Smooth muscle cell (in vitro differentiated cells): ENCODE results near the gene KRTAP5-4. TPM values are rescaled to one million over a fixed set of nuclear protein-coding genes. Genes with fewer than 3 reads are reported as not detected.

Experiments
- DNase-seq: peaks from one replicate; lab custom pipeline; 2025; ENCODE audit not compliant: unreplicated experiment; lab: John Stamatoyannopoulos, UW
- H2AFZ ChIP-seq: fragments of 200-600 bp; sonication (generic); 2 replicates; pipeline ENCODE4 v1.6.0; 2016; ENCODE audit warnings: antibody characterized with exemption, low read depth, mild to moderate bottlenecking
- H3F3A ChIP-seq: fragments of 200-600 bp; sonication (generic); 2 replicates; pipeline ENCODE4 v1.6.0; 2017; ENCODE audit warnings: antibody characterized with exemption, low read depth
- H3K27ac ChIP-seq: fragments of 200-600 bp; sonication (generic); 2 replicates; pipeline ENCODE4 v1.5.1; 2016; ENCODE audit warnings: low read depth, mild to moderate bottlenecking
- H3K27me3 ChIP-seq: fragments of 200-600 bp; sonication (generic); 2 replicates; pipeline ENCODE4 v1.6.1; 2016; ENCODE audit warnings: low read depth, mild to moderate bottlenecking
- H3K36me3 ChIP-seq: fragments of 200-600 bp; sonication (generic); 2 replicates; pipeline ENCODE4 v1.5.1; 2016; ENCODE audit warnings: low read depth
- H3K4me1 ChIP-seq: fragments of 200-600 bp; sonication (generic); 2 replicates; pipeline ENCODE4 v1.5.1; 2016; ENCODE audit warnings: low read depth
- H3K4me2 ChIP-seq: fragments of 200-600 bp; sonication (generic); 2 replicates; pipeline ENCODE4 v1.6.0; 2016; ENCODE audit warnings: mild to moderate bottlenecking
- H3K4me3 ChIP-seq: fragments of 200-600 bp; sonication (generic); 2 replicates; pipeline ENCODE4 v1.5.1; 2016; ENCODE audit warnings: mild to moderate bottlenecking
- H3K79me2 ChIP-seq: fragments of 200-600 bp; sonication (generic); 2 replicates; pipeline ENCODE4 v1.6.0; 2016; ENCODE audit warnings: low read depth, mild to moderate bottlenecking
- H3K9ac ChIP-seq: fragments of 200-600 bp; sonication (generic); 2 replicates; pipeline ENCODE4 v1.6.0; 2016; ENCODE audit warnings: low read depth
- H3K9me3 ChIP-seq: fragments of 200-600 bp; sonication (generic); replicated peaks from 2 replicates; pipeline ENCODE4 v1.5.1; 2016; ENCODE audit warnings: low read depth
- H4K20me1 ChIP-seq: fragments of 200-600 bp; sonication (generic); 2 replicates; pipeline ENCODE4 v1.6.0; 2016; ENCODE audit warnings: low read depth
- WGBS: methylation state at CpG from one replicate; pipeline ENCODE4 v1.1.7; 2016; ENCODE audit warnings: low lambda C conversion rate; 5-methylcytosine and 5-hydroxymethylcytosine counted together
- polyA plus RNA-seq: library from polyadenylated mRNA; unstranded; fragments of >200 nt; fragmentation: Nextera tagmentation; extraction: Ambion mirVana; gene quantifications from 2 replicates; pipeline ENCODE4 v1.2.1, GENCODE V29; 2016
- total RNA-seq: library from RNA; depleted of rRNA; stranded (reverse); fragments of >200 nt; gene quantifications from 2 replicates; pipeline ENCODE4 v1.2.3, GENCODE V29; 2014
- TF ChIP-seq, protein P1 (sequence below): fragments of 200-600 bp; sonication (generic); IDR thresholded peaks from 2 replicates; pipeline ENCODE4 v1.5.1; 2017; ENCODE audit warnings: borderline replicate concordance, mild to moderate bottlenecking, antibody characterized with exemption; ENCODE audit not compliant: insufficient read depth, poor library complexity, severe bottlenecking

Gene KRTAP5-4
- total and polyA plus RNA-seq, 2 experiments from 2014 or later: not detected

GRCh38 chr11:1660111-1660867 lies 38.4 kb upstream of the KRTAP5-4 start:
- Histone ChIP-seq H3K27me3 (no peaks in the 10 kb centered on the region), H3K9me3 (no peaks in the 10 kb centered on the region), H3K27ac (no peak overlapping the region), H3K4me1 (no peaks in the 10 kb centered on the region), H3F3A (no peaks in the 10 kb centered on the region), H3K79me2 (no peaks in the 10 kb centered on the region), H3K9ac (no peak overlapping the region), H2AFZ (no peak overlapping the region), H3K4me3 (no peak overlapping the region), H3K4me2 (no peak overlapping the region), H3K36me3 (no peaks in the 10 kb centered on the region), H4K20me1 (no peaks in the 10 kb centered on the region)
- no peak for DNase-seq
- 86% methylated on average over 23 of the region's 24 CpGs for WGBS
- TF ChIP-seq, protein P1, sequence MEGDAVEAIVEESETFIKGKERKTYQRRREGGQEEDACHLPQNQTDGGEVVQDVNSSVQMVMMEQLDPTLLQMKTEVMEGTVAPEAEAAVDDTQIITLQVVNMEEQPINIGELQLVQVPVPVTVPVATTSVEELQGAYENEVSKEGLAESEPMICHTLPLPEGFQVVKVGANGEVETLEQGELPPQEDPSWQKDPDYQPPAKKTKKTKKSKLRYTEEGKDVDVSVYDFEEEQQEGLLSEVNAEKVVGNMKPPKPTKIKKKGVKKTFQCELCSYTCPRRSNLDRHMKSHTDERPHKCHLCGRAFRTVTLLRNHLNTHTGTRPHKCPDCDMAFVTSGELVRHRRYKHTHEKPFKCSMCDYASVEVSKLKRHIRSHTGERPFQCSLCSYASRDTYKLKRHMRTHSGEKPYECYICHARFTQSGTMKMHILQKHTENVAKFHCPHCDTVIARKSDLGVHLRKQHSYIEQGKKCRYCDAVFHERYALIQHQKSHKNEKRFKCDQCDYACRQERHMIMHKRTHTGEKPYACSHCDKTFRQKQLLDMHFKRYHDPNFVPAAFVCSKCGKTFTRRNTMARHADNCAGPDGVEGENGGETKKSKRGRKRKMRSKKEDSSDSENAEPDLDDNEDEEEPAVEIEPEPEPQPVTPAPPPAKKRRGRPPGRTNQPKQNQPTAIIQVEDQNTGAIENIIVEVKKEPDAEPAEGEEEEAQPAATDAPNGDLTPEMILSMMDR: no peak

GRCh38 chr11:1659506-1659905 lies 37.6 kb upstream of the KRTAP5-4 start:
- Histone ChIP-seq H4K20me1 (no peaks in the 10 kb centered on the region), H3K27ac (no peak overlapping the region), H3K9me3 (no peaks in the 10 kb centered on the region), H3K4me3 (no peak overlapping the region), H3K4me1 (no peaks in the 10 kb centered on the region), H3K79me2 (no peaks in the 10 kb centered on the region), H2AFZ (no peak overlapping the region), H3K4me2 (no peak overlapping the region), H3K27me3 (no peaks in the 10 kb centered on the region), H3K9ac (no peak overlapping the region), H3F3A (no peaks in the 10 kb centered on the region), H3K36me3 (no peaks in the 10 kb centered on the region)
- 94% methylated on average over 14 of the region's 14 CpGs for WGBS
- TF ChIP-seq, protein P1: no peak
- no peak for DNase-seq

DNA sequence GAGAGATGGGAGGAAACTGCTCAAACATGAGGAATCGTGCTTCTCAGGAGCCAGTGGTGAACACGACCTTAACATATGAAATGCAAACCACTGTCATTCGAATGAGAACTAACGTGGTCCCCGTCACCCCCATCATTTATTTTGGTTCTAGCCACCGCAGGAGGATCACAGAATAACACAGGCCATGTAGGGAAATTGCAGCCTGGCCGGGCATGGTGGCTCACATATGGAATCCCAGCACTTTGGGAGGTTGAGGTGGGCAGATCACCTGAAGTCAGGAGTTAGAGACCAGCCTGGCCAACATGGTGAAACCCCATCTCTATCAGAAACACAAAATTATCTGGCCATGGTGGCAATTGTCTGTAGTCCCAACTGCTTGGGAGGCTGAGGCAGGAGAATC lies 34.7 kb upstream of the KRTAP5-4 start:
- Histone ChIP-seq H2AFZ (no peak overlapping the region), H3K4me1 (peaks cover 10% of the 10 kb centered on the region), H3K9ac (no peak overlapping the region), H3F3A (peaks cover 6% of the 10 kb centered on the region), H3K4me3 (no peak overlapping the region), H3K27me3 (no peaks in the 10 kb centered on the region), H4K20me1 (no peaks in the 10 kb centered on the region), H3K4me2 (no peak overlapping the region), H3K9me3 (no peaks in the 10 kb centered on the region), H3K27ac (no peak overlapping the region), H3K36me3 (no peaks in the 10 kb centered on the region), H3K79me2 (no peaks in the 10 kb centered on the region)
- TF ChIP-seq, protein P1: no peak
- DNase-seq: no peak
- 76% methylated on average over 7 of the region's 7 CpGs for WGBS

GRCh38 chr11:1656061-1656441 lies 34.1 kb upstream of the KRTAP5-4 start:
- H3K27me3 ChIP-seq: no peaks in the 10 kb centered on the region

More at GRCh38 chr11:1656061-1656441, 34.1 kb upstream of the KRTAP5-4 start:
- Histone ChIP-seq H3K9me3 (no peaks in the 10 kb centered on the region), H3K9ac (no peak overlapping the region), H2AFZ (no peak overlapping the region), H4K20me1 (no peaks in the 10 kb centered on the region), H3K36me3 (no peaks in the 10 kb centered on the region), H3F3A (peaks cover 7% of the 10 kb centered on the region), H3K4me2 (peak overlapping the region; percentile 36), H3K4me1 (peaks cover 10% of the 10 kb centered on the region), H3K4me3 (no peak overlapping the region), H3K27ac (no peak overlapping the region), H3K79me2 (no peaks in the 10 kb centered on the region)
- 79% methylated on average over 9 of the region's 9 CpGs for WGBS
- no peak for DNase-seq
- TF ChIP-seq, protein P1: no peak
